Measurements from ENCODE around the gene ZNF771. TPM values are rescaled to one million over a fixed set of nuclear protein-coding genes. Genes with fewer than 3 reads are reported as not detected.

Gene ZNF771
- total RNA-seq, 1 donor from 2014 or later: 4.6 TPM

GRCh38 chr16:30397776-30398660 lies 9.4 kb upstream of the ZNF771 start:
- intact Hi-C loops (cut with micrococcal nuclease): no loop called here

- intact Hi-C loops (cut with micrococcal nuclease): no loop called here
These were observed 8.6 kb upstream of the ZNF771 start for GRCh38 chr16:30398661-30399434.

- intact Hi-C loops (cut with micrococcal nuclease): loop anchor here (1.0 to 10.0 kb wide), 2 partner anchors 21 to 335 kb away; partner anchors contain the start of gene ALDOA
These were observed 7.8 kb upstream of the ZNF771 start for GRCh38 chr16:30399435-30400186.

GRCh38 chr16:30401768-30402425 lies 5.5 kb upstream of the ZNF771 start:
- intact Hi-C loops (cut with micrococcal nuclease): loop anchor here (10.0 kb wide), 1 partner anchor 337 kb away; the partner anchor contains the start of gene ALDOA

GRCh38 chr16:30406795-30407101 lies 658 bp upstream of the ZNF771 start:
- intact Hi-C loops (cut with micrococcal nuclease): loop anchor here (1.0 to 10.0 kb wide), 6 partner anchors 28 to 342 kb away; partner anchors contain the start of genes ALDOA, CD2BP2, TBC1D10B and TBX6

GRCh38 chr16:30407804-30408534 lies 563 bp downstream of the ZNF771 start:
- intact Hi-C loops (cut with micrococcal nuclease): loop anchor here (1.0 to 10.0 kb wide), 7 partner anchors 30 to 343 kb away; partner anchors contain the start of genes ALDOA, CD2BP2, GDPD3 and TBC1D10B

GRCh38 chr16:30409125-30410060 lies 2.0 kb downstream of the ZNF771 start:
- intact Hi-C loops (cut with micrococcal nuclease): loop anchor here (2.0 to 10.0 kb wide), 5 partner anchors 52 to 345 kb away; partner anchors contain the start of genes ALDOA, CD2BP2, GDPD3 and TBX6

GRCh38 chr16:30413112-30413806 lies 5.9 kb downstream of the ZNF771 start:
- intact Hi-C loops (cut with micrococcal nuclease): no loop called here

- intact Hi-C loops (cut with micrococcal nuclease): no loop called here
These were observed 6.8 kb downstream of the ZNF771 start for GRCh38 chr16:30414159-30414558.

- intact Hi-C loops (cut with micrococcal nuclease): no loop called here
These were observed 8.7 kb downstream of the ZNF771 start for GRCh38 chr16:30416047-30416603.

GRCh38 chr16:30416624-30417528 lies 9.5 kb downstream of the ZNF771 start:
- intact Hi-C loops (cut with micrococcal nuclease): no loop called here

GRCh38 chr16:30417529-30418349 lies 10.3 kb downstream of the ZNF771 start:
- intact Hi-C loops (cut with micrococcal nuclease): loop anchor here (1.0 kb wide), 1 partner anchor 13 kb away; the partner anchor contains the start of gene DCTPP1

- intact Hi-C loops (cut with micrococcal nuclease): loop anchor here (1.0 kb wide), 1 partner anchor 12 kb away; the partner anchor contains the start of gene DCTPP1
These were observed 11.2 kb downstream of the ZNF771 start for GRCh38 chr16:30418350-30419181.

GRCh38 chr16:30421010-30421409 lies 13.6 kb downstream of the ZNF771 start:
- intact Hi-C loops (cut with micrococcal nuclease): no loop called here

GRCh38 chr16:30428055-30428454 lies 20.6 kb downstream of the ZNF771 start:
- intact Hi-C loops (cut with micrococcal nuclease): no loop called here

Data from T-helper 2 cell treated with Interferon-gamma antibody and Interleukin-4, amounts not matched to agents 100 ng/mL and 5 ng/mL, for 36 hours (primary cell).